DMS153 treated with DMSO at 0.1 percent for 48 hours (cell line): ENCODE results near the gene CYP27C1.
"Not testable (repeated sequence)": the region's sequence is repeated elsewhere in the genome, so short reads cannot be mapped to it uniquely, and the experiment has no call there.

ENCODE experiments used
- DNase-seq: peaks from one replicate; lab custom pipeline; 2025; ENCODE audit not compliant: unreplicated experiment; lab: John Stamatoyannopoulos, UW

The CYP27C1 gene

GRCh38 chr2:127175041-127175721 is 44.9 kb downstream of the CYP27C1 start:
- no peak for DNase-seq

- no peak for DNase-seq
Measured at GRCh38 chr2:127174640-127175039, 45.5 kb downstream of the CYP27C1 start.

- no peak for DNase-seq
Measured at GRCh38 chr2:127174136-127174535, 46.0 kb downstream of the CYP27C1 start.

- no peak for DNase-seq
Measured at GRCh38 chr2:127173057-127173456, 47.0 kb downstream of the CYP27C1 start.

GRCh38 chr2:127172306-127172705 is 47.8 kb downstream of the CYP27C1 start:
- no peak for DNase-seq

- DNase-seq: no peak
Measured at GRCh38 chr2:127170452-127171197, 49.5 kb downstream of the CYP27C1 start.

GRCh38 chr2:127170021-127170420 is 50.1 kb downstream of the CYP27C1 start:
- DNase-seq: no peak

- DNase-seq: no peak
Measured at GRCh38 chr2:127169066-127169660, 50.9 kb downstream of the CYP27C1 start.

- DNase-seq: no peak
Measured at GRCh38 chr2:127166231-127166860, 53.8 kb downstream of the CYP27C1 start.

GRCh38 chr2:127165539-127165935 is 54.6 kb downstream of the CYP27C1 start:
- DNase-seq: no peak

- DNase-seq: no peak
Measured at GRCh38 chr2:127164761-127165538, 55.1 kb downstream of the CYP27C1 start.

- DNase-seq: no peak
Measured at GRCh38 chr2:127163921-127164320, 56.2 kb downstream of the CYP27C1 start.

- DNase-seq: not testable (repeated sequence)
Measured at GRCh38 chr2:127163090-127163406, 57.1 kb downstream of the CYP27C1 start.

GRCh38 chr2:127162261-127163089 is 57.6 kb downstream of the CYP27C1 start:
- no peak for DNase-seq

GRCh38 chr2:127161176-127162136 is 58.6 kb downstream of the CYP27C1 start:
- DNase-seq: no peak

GRCh38 chr2:127160676-127161075 is 59.4 kb downstream of the CYP27C1 start:
- DNase-seq: no peak

GRCh38 chr2:127159543-127159942 is 60.6 kb downstream of the CYP27C1 start:
- no peak for DNase-seq

GRCh38 chr2:127158614-127159290 is 61.3 kb downstream of the CYP27C1 start:
- DNase-seq: no peak
